ENCODE measurements around the gene MOSPD2. TPM values are rescaled to one million over a fixed set of nuclear protein-coding genes. Genes with fewer than 3 reads are reported as not detected.

Gene MOSPD2
- total and polyA plus RNA-seq, 2 donors (not counting 3 experiments of a cell fraction or from before 2014, with no cell fraction given): 4.9 to 14.9 TPM

DNA sequence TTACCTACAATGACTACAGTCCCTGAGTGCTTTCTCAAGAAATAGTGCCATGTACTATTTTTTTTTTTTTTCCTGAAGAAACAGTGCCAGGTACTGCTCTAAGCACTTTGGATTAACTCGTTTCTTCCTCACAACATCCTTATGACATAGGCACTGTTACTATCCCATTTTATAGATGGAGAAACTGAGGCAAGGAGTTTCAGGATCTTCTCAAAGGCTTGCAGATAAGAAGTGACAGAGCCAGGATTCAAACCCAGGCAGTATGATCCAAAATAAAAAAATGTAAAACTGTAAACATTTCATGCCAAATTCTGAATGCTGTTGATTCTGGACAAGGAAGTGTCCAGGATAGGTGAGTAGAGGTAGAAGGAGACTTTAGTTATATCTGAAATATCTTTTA is 1.5 kb upstream of the MOSPD2 start:
- ChIA-PET POLR2A (no interaction called here), CTCF (no interaction called here)
- intact Hi-C loops (cut with micrococcal nuclease): loop anchor here (2.0 to 10.0 kb wide), 4 partner anchors 19 to 1917 kb away; no protein-coding TSS in a partner anchor
- no TSS peak for BruUV-seq (replicated peaks)
- Histone ChIP-seq H3K4me2 (ENCODE audit: insufficient read depth, low read length) (peak overlapping the region; percentile 78), H3K36me3 (ENCODE audit: control insufficient read depth in 2 of 2, extremely low read depth in 1 of 2, insufficient read depth in 2 of 2, low read length in 2 of 2) (no peaks in the 10 kb centered on the region), H3K79me2 (ENCODE audit: control insufficient read depth, insufficient read depth, low read length) (peaks cover 50% of the 10 kb centered on the region), H3K9me1 (replicated peaks; ENCODE audit: control insufficient read depth, extremely low read depth, insufficient read depth, low read length) (no peaks in the 10 kb centered on the region), H4K20me1 (replicated peaks; ENCODE audit: control insufficient read depth, extremely low read depth, insufficient read depth, low read length) (no peaks in the 10 kb centered on the region), H3K4me1 (ENCODE audit: control insufficient read depth, extremely low read depth, insufficient read depth, low read length) (peaks cover 9% of the 10 kb centered on the region), H2AFZ (ENCODE audit: low read depth, low read length) (no peak overlapping the region), H3K9ac (replicated peaks; ENCODE audit: extremely low read depth, insufficient read depth, low read length) (peak overlapping the region; percentile 3), H3K27ac (ENCODE audit: insufficient read depth, low read depth, low read length) (no peak overlapping the region), H3K27me3 (ENCODE audit: control insufficient read depth in 2 of 2, insufficient read depth in 2 of 2, low read length in 2 of 2) (no peaks in the 10 kb centered on the region), H3K4me3 (replicated peaks in 1 of 3; ENCODE audit: insufficient read depth in 1 of 3, low read depth in 1 of 3, low read length in 3 of 3) (peak overlapping the region in 1 of 3 experiments; percentile 56), H3K9me3 (replicated peaks; ENCODE audit: control insufficient read depth, insufficient read depth, low read length) (no peaks in the 10 kb centered on the region)
- DNase-seq (ENCODE audit: low read depth, low spot score) (no peak), FAIRE-seq (no peak)
- dilution Hi-C loops (cut with MboI; ENCODE audit: extremely low pct_ligation_motif_present, low sequenced_read_pairs): no loop called here
- TF ChIP-seq JUN (IDR thresholded peaks at IDR 0.05; ENCODE audit: borderline replicate concordance, insufficient read depth, insufficient read length, low read depth): no peak
- no peak for TF ChIP-seq POLR2A (IDR thresholded peaks at IDR 0.05; ENCODE audit: low read depth, low read length)
- TF ChIP-seq MYC (IDR thresholded peaks at IDR 0.05; ENCODE audit: low read depth, low read length): no peak
- no peak for TF ChIP-seq FOS (IDR thresholded peaks at IDR 0.05; ENCODE audit: borderline replicate concordance, insufficient read depth, low read length)

DNA sequence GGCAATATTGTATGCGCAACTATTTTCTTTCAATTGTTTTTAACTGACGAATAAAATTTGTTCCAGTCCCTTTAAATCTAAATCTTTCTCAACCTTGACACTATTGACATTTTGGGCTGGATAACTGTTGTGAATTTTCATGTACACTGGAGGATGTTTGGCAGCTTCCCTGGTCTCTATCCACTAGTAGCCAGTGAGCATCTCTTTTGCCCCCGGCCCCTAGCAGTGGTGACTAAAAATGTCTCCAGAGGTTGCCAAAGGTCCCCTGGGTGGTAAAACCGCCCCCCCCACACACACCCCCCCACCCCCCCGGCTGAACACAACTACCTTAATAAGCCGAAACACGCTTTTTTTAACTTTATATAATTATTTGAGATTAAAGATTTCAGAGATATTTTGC is 866 bp upstream of the MOSPD2 start:
- TF ChIP-seq POLR2AphosphoS5 (IDR thresholded peaks at IDR 0.05; ENCODE audit: insufficient read depth, low read depth, low read length) (no peak), JUN (IDR thresholded peaks at IDR 0.05; ENCODE audit: borderline replicate concordance, insufficient read depth, insufficient read length, low read depth) (no peak), GATA2 (IDR thresholded peaks at IDR 0.05; ENCODE audit: insufficient read depth, insufficient read length, low read depth, low read length) (no peak), POLR2A (IDR thresholded peaks at IDR 0.05; ENCODE audit: low read depth, low read length) (no peak), MYC (IDR thresholded peaks at IDR 0.05; ENCODE audit: low read depth, low read length) (no peak), EZH2 (IDR thresholded peaks at IDR 0.05; ENCODE audit: borderline replicate concordance, low read depth, low read length, severe bottlenecking) (no peak), CTCF (IDR thresholded peaks at IDR 0.05; ENCODE audit: extremely low read depth in 1 of 2, insufficient read depth in 1 of 2, low read depth in 1 of 2, low read length in 2 of 2) (no peak), FOS (IDR thresholded peaks at IDR 0.05; ENCODE audit: borderline replicate concordance, insufficient read depth, low read length) (no peak)
- TF ChIP-seq, protein P1, sequence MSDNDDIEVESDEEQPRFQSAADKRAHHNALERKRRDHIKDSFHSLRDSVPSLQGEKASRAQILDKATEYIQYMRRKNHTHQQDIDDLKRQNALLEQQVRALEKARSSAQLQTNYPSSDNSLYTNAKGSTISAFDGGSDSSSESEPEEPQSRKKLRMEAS (IDR thresholded peaks at IDR 0.05; ENCODE audit: insufficient read depth, insufficient read length): no peak
- dilution Hi-C loops (cut with MboI; ENCODE audit: extremely low pct_ligation_motif_present, low sequenced_read_pairs) (no loop called here), intact Hi-C loops (cut with micrococcal nuclease) (loop anchor here (2.0 to 10.0 kb wide), 4 partner anchors 18 to 1918 kb away; no protein-coding TSS in a partner anchor)
- DNase-seq (ENCODE audit: low read depth, low spot score) (no peak), FAIRE-seq (no peak)
- peak overlapping the region; percentile 78 for H3K4me2 ChIP-seq (ENCODE audit: insufficient read depth, low read length)
- no peaks in the 10 kb centered on the region for H3K9me3 ChIP-seq (replicated peaks; ENCODE audit: control insufficient read depth, insufficient read depth, low read length)
- no peak overlapping the region for H2AFZ ChIP-seq (ENCODE audit: low read depth, low read length)
- peaks cover 46% of the 10 kb centered on the region for H3K79me2 ChIP-seq (ENCODE audit: control insufficient read depth, insufficient read depth, low read length)
- peaks cover 9% of the 10 kb centered on the region for H3K4me1 ChIP-seq (ENCODE audit: control insufficient read depth, extremely low read depth, insufficient read depth, low read length)
- H3K9ac ChIP-seq (replicated peaks; ENCODE audit: extremely low read depth, insufficient read depth, low read length): peak overlapping the region; percentile 84
- H3K27me3 ChIP-seq (ENCODE audit: control insufficient read depth in 2 of 2, insufficient read depth in 2 of 2, low read length in 2 of 2): no peaks in the 10 kb centered on the region
- H3K9me1 ChIP-seq (replicated peaks; ENCODE audit: control insufficient read depth, extremely low read depth, insufficient read depth, low read length): no peaks in the 10 kb centered on the region
- POLR2A ChIA-PET: no interaction called here
- H3K36me3 ChIP-seq (ENCODE audit: control insufficient read depth in 2 of 2, extremely low read depth in 1 of 2, insufficient read depth in 2 of 2, low read length in 2 of 2): no peaks in the 10 kb centered on the region
- CTCF ChIA-PET: no interaction called here
- no peaks in the 10 kb centered on the region for H4K20me1 ChIP-seq (replicated peaks; ENCODE audit: control insufficient read depth, extremely low read depth, insufficient read depth, low read length)
- H3K27ac ChIP-seq (ENCODE audit: insufficient read depth, low read depth, low read length): peak overlapping the region; percentile 69
- peak overlapping the region; percentile 70 to 92 (median 79) for H3K4me3 ChIP-seq (replicated peaks in 1 of 3; ENCODE audit: insufficient read depth in 1 of 3, low read depth in 1 of 3, low read length in 3 of 3)
- BruUV-seq (replicated peaks): no TSS peak

All from endothelial cell of umbilical vein (primary cell).